AG09319 (cell line): Measurements from ENCODE around the gene ACER1.

Experiments
- DNase-seq: peaks from one replicate; pipeline ENCODE4 v3.0.0-alpha.2; 2010; ENCODE audit warnings: low read depth; ENCODE audit errors: extremely low read depth
- TF ChIP-seq, protein P1 (sequence below): IDR thresholded peaks from 2 replicates; pipeline ENCODE4 v1.5.1; 2011; ENCODE audit warnings: low read depth, mild to moderate bottlenecking, inconsistent platforms, low read length, moderate library complexity

Gene ACER1

DNA sequence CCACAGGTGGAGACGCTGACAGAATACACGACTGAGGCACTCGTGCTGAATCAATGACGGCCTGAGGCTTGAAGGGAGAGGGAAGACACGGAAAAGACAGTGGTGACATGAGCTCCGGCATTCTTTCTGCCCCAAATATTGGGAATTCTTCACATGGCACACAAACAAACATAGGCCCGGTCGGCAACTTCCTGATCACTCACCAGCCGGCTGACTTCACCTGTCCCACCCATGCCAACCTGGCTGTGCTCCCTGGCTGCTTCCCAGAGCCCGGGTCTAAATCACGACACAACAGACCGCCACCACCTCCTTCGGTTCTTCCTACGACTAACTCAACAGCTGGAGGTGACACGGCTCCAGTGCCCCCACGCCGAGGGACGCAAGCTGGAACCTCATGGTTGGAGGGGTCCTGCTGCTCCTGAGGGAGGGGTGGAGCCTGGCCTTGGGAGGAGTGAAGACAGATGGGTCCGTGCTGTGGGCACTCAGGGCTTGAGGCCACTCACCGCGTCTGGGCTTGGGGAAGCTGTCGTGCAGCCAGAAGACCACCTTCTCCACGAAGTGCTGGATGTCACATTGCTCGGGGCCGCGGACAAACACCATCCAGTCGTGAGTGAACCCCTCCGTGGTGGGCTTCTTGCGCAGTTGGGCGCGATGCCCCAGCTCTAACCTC lies 63.2 kb downstream of the ACER1 start:
- no peak for DNase-seq
- TF ChIP-seq, protein P1, sequence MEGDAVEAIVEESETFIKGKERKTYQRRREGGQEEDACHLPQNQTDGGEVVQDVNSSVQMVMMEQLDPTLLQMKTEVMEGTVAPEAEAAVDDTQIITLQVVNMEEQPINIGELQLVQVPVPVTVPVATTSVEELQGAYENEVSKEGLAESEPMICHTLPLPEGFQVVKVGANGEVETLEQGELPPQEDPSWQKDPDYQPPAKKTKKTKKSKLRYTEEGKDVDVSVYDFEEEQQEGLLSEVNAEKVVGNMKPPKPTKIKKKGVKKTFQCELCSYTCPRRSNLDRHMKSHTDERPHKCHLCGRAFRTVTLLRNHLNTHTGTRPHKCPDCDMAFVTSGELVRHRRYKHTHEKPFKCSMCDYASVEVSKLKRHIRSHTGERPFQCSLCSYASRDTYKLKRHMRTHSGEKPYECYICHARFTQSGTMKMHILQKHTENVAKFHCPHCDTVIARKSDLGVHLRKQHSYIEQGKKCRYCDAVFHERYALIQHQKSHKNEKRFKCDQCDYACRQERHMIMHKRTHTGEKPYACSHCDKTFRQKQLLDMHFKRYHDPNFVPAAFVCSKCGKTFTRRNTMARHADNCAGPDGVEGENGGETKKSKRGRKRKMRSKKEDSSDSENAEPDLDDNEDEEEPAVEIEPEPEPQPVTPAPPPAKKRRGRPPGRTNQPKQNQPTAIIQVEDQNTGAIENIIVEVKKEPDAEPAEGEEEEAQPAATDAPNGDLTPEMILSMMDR: no peak

DNA sequence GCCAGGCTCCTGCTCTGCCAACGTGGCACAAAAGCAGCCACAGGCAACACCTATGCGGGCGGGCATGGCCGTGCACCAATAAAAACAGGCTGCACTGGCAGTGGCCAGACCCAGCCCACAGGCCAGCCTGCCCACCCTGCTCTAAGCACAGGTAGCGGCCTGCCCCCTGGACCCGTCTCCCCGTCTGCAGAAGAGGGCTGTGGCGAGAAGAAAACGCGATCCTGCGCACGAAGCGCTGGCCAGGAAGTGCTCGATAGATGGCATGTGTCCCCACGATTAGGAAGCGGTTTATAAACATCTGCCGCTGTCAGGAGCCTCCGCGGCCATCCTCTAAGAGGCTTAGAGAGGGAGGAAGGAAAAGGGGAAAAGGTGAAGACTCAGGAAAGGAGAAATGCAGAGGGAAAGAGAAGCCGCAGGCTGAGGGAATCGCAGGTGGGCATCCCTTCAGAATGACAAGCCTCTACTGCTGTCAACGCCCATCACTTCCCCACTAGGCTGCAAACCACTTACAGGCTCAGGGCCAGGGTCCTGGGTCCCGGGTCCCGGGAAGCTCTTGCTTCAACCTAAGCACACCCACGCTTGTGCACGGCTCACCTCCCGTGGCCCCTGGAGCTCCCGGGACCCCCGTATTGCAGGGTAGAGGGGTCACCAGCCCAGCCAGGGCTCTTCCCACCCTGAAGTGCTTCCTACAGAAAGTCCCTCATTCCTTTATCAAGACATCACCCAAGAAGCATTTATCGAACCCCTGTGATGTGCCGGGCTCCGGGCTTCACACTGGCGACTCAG lies 64.1 kb downstream of the ACER1 start:
- no peak for DNase-seq

DNA sequence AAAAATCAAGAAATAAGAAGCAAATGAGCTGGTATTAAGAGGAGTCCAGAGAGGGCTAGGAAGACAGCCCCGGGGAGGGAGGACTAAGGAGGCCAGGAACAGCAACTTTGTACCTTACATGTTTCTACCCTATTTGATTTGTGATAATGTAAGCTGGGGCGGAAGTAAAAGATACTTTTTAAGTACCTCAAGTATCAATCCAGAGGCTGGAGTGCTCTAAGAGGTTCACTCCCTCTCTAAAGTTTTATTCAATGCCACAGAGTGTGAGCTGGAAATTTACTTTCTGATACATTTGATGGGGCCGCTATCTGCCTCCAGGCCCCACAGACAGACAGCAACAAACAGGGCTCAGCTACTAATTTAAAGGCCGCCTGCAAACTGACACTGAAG lies 65.0 kb downstream of the ACER1 start:
- TF ChIP-seq, protein P1: no peak
- DNase-seq: no peak

More for the DNA sequence above, 64.1 kb downstream of the ACER1 start:
- TF ChIP-seq, protein P1: no peak

DNA sequence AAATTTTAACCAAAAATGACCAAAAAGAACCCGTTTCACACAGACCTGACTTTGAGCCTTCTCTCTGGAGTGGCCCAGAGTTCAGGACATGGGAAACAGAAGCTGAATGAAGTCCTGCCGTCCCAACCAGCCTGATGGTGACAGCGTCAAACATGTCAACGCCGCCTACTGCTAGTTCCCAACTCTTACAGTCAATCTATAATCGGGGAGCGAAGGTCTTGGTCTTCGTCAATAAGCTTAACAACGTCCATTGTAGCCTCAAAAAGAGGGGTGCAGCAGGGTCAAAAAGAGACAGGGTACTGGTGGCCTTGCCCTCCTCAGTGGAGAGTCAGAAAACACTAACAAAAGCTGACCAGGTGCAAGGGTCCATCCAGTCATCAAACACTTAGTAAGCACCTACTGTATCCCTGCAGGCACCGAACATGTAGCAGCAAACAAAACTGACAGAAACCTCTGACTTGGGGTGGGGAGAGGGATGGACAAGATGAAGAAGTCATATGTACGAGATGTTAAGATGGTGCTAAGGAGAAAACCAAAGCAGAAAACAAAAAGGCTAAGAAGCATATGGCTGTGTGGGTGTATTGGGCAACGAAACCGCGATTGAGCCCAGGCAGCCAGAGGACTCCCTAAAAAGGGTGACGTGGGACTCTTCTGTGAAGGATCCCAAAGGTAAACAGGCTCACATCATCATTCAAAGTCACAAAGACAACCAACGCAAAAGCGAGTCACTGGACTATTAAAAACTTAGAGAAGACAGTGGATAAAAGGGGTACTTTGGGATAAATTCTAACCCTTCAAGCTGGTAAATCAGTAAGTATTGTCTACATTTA lies 65.6 kb downstream of the ACER1 start:
- TF ChIP-seq, protein P1: no peak
- DNase-seq: no peak

DNA sequence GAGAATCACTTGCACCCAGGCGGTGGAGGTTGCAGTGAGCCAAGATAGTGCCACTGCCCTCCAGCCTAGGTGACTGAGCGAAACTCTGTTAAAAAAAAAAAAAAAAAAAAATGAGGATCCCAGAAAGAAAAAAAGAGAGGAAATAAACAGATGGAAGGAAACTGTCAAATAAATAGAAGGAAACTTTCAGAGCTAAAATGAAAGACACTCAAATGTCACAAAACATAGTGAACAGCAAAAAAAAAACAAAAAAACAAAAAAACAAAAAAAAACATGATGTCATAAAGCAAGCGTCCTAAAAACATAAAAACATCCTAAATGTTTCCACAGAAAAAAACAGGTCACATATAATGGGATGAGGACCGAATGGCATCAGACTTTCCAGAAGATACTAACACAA lies 68.6 kb downstream of the ACER1 start:
- no peak for DNase-seq
- TF ChIP-seq, protein P1: no peak

DNA sequence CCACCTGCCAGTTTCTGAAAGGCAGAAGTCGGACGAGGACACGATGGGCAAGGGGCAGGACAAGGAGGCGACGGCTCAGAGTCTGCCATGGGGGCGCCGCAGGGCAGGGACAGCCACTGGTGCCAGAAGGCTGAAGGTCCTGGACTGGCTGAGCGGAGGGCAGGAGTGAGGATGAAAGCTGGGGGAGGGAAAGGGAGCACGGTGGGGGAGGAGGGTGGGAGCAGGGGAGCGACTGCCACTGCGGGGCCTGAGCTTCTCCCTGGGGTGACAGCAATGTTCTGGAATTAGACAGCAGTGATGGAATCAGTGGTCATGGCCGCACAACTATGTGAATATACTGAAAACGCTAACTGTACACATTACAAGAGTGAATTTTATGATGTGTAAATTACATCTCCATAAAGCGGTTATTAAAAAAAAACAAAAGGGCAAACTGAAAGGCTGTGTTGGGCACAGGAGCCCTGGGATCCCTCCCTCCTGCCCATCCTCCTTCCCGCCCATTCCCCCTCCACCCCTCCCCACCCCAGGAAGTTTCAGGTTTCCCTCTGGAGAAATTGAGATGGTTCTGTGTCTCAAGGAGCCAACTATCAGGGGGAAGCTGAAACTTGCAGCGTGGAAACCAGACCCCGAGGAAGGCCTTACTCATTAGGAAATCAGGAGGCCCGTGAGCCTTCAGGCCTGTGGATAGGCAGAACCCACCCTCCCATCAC lies 69.5 kb downstream of the ACER1 start:
- no peak for DNase-seq
- TF ChIP-seq, protein P1: no peak
